HG03103 (cell line): Measurements from ENCODE around the gene PRCC.

Experiments used
- ATAC-seq: cut with Tn5 transposase; IDR thresholded peaks from one replicate; pipeline ENCODE4 v1.9.1; 2021; ENCODE audit warnings: low read depth; ENCODE audit not compliant: unreplicated experiment

Gene PRCC

GRCh38 chr1:156743367-156744302 lies 23.7 kb upstream of the PRCC start:
- no peak for ATAC-seq

GRCh38 chr1:156744344-156744743 lies 23.0 kb upstream of the PRCC start:
- no peak for ATAC-seq

- no peak for ATAC-seq
These were observed 22.4 kb upstream of the PRCC start for GRCh38 chr1:156744786-156745419.

GRCh38 chr1:156745881-156746280 lies 21.5 kb upstream of the PRCC start:
- no peak for ATAC-seq

GRCh38 chr1:156746406-156746727 lies 21.0 kb upstream of the PRCC start:
- no peak for ATAC-seq

- ATAC-seq: no peak
These were observed 20.4 kb upstream of the PRCC start for GRCh38 chr1:156746728-156747631.

GRCh38 chr1:156747742-156748669 lies 19.3 kb upstream of the PRCC start:
- ATAC-seq: no peak

- no peak for ATAC-seq
These were observed 18.5 kb upstream of the PRCC start for GRCh38 chr1:156748670-156749418.

- no peak for ATAC-seq
These were observed 17.8 kb upstream of the PRCC start for GRCh38 chr1:156749419-156750118.

GRCh38 chr1:156750191-156750672 lies 17.1 kb upstream of the PRCC start:
- ATAC-seq: no peak

GRCh38 chr1:156750711-156751450 lies 16.5 kb upstream of the PRCC start:
- ATAC-seq: peak; percentile 8

- ATAC-seq: no peak
These were observed 15.9 kb upstream of the PRCC start, which contains the start of gene HDGF for GRCh38 chr1:156751451-156751756. HDGF (minus strand) TSS chr1:156751675; CDS start chr1:156751429, 246 bp downstream.

- ATAC-seq: peak; percentile 39
These were observed 15.4 kb upstream of the PRCC start for GRCh38 chr1:156751757-156752481.

GRCh38 chr1:156752843-156753482 lies 14.4 kb upstream of the PRCC start:
- no peak for ATAC-seq

- ATAC-seq: no peak
These were observed 13.1 kb upstream of the PRCC start for GRCh38 chr1:156754219-156754618.

GRCh38 chr1:156755527-156755950 lies 11.8 kb upstream of the PRCC start:
- ATAC-seq: no peak

GRCh38 chr1:156756355-156756754 lies 11.0 kb upstream of the PRCC start:
- no peak for ATAC-seq
